GM23248 (cell line): ENCODE measurements around the gene PDLIM5.

ENCODE experiments used
- EZH2 ChIP-seq: fragments of 200-600 bp; sonication (generic); IDR thresholded peaks from 2 replicates; pipeline ENCODE4 v1.6.1; 2018; ENCODE audit warnings: antibody characterized with exemption, mild to moderate bottlenecking; ENCODE audit not compliant: insufficient read depth, poor library complexity, severe bottlenecking
- EZH2phosphoT487 ChIP-seq: fragments of 200-600 bp; sonication (generic); IDR thresholded peaks from 2 replicates; pipeline ENCODE4 v1.6.1; 2018; ENCODE audit warnings: antibody characterized with exemption, moderate library complexity, mild to moderate bottlenecking, low read depth; ENCODE audit not compliant: insufficient read depth

DNA sequence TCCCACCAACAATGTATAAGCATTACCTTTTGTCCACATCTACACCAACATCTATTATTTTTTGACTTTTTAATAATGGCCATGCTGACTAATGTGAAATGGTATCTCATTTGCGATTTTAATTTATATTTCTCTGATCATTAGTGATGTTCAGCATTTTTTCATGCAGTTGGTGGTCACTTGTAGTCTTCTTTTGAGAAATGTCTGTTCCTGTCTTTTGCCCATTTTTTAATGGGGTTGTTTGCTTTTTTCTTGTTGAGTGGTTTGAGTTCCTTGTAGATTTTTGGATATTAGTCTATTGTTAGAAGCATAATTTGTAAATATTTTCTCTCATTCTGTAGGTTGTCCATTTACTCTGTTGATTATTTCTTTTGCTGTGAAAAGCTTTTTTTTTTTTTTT lies 36.8 kb upstream of the PDLIM5 start:
- TF ChIP-seq EZH2 = no peak
- no peak for TF ChIP-seq EZH2phosphoT487
